Mesodermal cell (in vitro differentiated cells): ENCODE data around the gene TEPSIN.

Experiments used
- H3K27ac ChIP-seq: 2 replicates; pipeline ENCODE4 v1.7.0; 2013; ENCODE audit warnings: mild to moderate bottlenecking, low read depth, low read length, moderate library complexity; ENCODE audit not compliant: severe bottlenecking
- H3K36me3 ChIP-seq: 2 replicates; pipeline ENCODE4 v1.7.1; 2013; ENCODE audit warnings: mild to moderate bottlenecking, low read length, moderate library complexity; ENCODE audit not compliant: control insufficient read depth, insufficient read depth
- H3K4me1 ChIP-seq: one replicate; pipeline ENCODE4 v1.7.1; 2013; ENCODE audit warnings: mild to moderate bottlenecking, low read length; ENCODE audit not compliant: insufficient read depth, control insufficient read depth, poor library complexity, severe bottlenecking
- H3K4me3 ChIP-seq: 2 replicates; pipeline ENCODE4 v1.7.0; 2013; ENCODE audit warnings: low read length, control low read depth, mild to moderate bottlenecking; ENCODE audit not compliant: insufficient read depth, poor library complexity, severe bottlenecking; ENCODE audit errors: extremely low read depth
- H3K9me3 ChIP-seq: 2 replicates; pipeline ENCODE4 v1.7.1; 2013; ENCODE audit warnings: mild to moderate bottlenecking, low read length, moderate library complexity; ENCODE audit not compliant: control insufficient read depth
- WGBS, 2 experiments: methylation state at CpG; one replicate each; pipeline ENCODE4 v1.1.5; 2013; ENCODE audit warnings: missing lambda C conversion rate in 2 of 2; ENCODE audit not compliant: insufficient coverage in 2 of 2; 5-methylcytosine and 5-hydroxymethylcytosine counted together

The TEPSIN gene

GRCh38 chr17:81257533-81257932 lies 18.7 kb upstream of the TEPSIN start:
- H3K4me1 ChIP-seq, result peaks cover 6% of the 10 kb centered on the region
- no peaks in the 10 kb centered on the region for H3K9me3 ChIP-seq
- peaks cover 26% of the 10 kb centered on the region for H3K36me3 ChIP-seq
- H3K4me3 ChIP-seq, result no peak overlapping the region
- no peak overlapping the region for H3K27ac ChIP-seq
- WGBS, 2 experiments, result 96 to 97% methylated on average over 16 to 17 of the region's 19 CpGs

DNA sequence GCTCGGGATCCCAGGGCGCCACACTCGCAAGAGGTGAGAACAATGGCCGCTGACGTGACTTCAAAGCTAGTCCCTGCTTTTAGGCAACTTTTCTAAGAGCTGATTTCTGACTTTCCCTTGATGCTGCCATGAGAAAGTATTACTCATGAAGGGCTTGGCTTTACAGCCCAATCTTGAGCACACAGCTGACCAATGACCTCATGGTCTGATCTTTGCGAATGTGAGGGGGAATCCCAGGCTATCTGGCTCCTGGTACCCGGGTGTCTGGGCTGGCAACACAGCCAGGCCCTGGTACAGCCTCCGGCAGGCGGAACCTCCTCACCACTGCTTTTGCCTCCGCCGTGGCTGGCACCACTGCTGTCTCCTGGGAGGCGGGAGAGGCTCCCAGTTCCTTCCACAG lies 17.8 kb upstream of the TEPSIN start:
- Histone ChIP-seq H3K4me3 (no peak overlapping the region), H3K4me1 (peaks cover 6% of the 10 kb centered on the region), H3K27ac (no peak overlapping the region), H3K36me3 (peaks cover 22% of the 10 kb centered on the region), H3K9me3 (no peaks in the 10 kb centered on the region)
- WGBS, 2 experiments, result 91 to 95% methylated on average over 12 of the region's 12 CpGs

GRCh38 chr17:81254955-81255717 lies 16.3 kb upstream of the TEPSIN start:
- no peak overlapping the region for H3K4me3 ChIP-seq
- no peak overlapping the region for H3K27ac ChIP-seq
- 58 to 65% methylated on average over 30 to 34 of the region's 35 CpGs for WGBS, 2 experiments
- H3K4me1 ChIP-seq, result peaks cover 6% of the 10 kb centered on the region
- H3K9me3 ChIP-seq, result no peaks in the 10 kb centered on the region
- H3K36me3 ChIP-seq, result peaks cover 27% of the 10 kb centered on the region

DNA sequence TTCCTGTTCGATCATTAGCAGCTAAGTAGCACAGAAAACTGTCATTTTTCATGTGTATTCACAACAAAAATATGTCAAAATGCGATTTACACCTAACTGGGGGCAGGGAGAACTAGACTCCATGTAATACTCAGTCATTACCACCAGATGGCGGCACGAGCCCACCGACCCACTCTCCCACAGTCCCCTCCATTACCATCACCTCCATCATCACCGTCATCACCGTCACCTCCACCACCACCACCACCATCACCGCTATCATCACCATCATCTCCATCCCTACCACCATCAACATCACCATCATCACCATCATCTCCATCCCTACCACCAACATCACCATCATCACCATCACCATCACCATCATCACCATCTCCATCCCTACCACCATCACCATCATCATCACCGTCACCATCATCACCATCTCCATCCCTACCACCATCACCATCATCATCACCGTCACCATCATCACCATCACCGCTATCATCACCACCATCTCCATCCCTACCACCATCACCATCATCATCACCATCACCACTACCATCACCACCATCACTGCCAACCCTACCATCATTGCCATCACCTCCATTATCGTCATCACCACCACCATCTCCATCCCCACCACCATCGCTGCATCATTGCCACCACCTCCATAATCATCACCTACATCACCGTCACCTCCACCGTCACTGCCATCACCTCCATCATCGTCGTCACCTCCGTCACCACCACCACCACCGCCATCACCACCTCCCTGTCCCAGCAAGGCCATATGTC lies 14.7 kb upstream of the TEPSIN start:
- Histone ChIP-seq H3K36me3 (peaks cover 28% of the 10 kb centered on the region), H3K27ac (no peak overlapping the region), H3K4me1 (peaks cover 6% of the 10 kb centered on the region), H3K4me3 (no peak overlapping the region), H3K9me3 (no peaks in the 10 kb centered on the region)
- WGBS, 2 experiments, result 60 to 63% methylated on average over 13 to 14 of the region's 19 CpGs

GRCh38 chr17:81252987-81253329 lies 14.1 kb upstream of the TEPSIN start:
- 78 to 83% methylated on average over 15 of the region's 15 CpGs for WGBS, 2 experiments
- H3K4me1 ChIP-seq, result peaks cover 6% of the 10 kb centered on the region
- H3K4me3 ChIP-seq, result no peak overlapping the region
- H3K27ac ChIP-seq, result no peak overlapping the region
- no peaks in the 10 kb centered on the region for H3K9me3 ChIP-seq
- peaks cover 28% of the 10 kb centered on the region for H3K36me3 ChIP-seq

- Histone ChIP-seq H3K9me3 (no peaks in the 10 kb centered on the region), H3K4me3 (no peak overlapping the region), H3K27ac (no peak overlapping the region), H3K36me3 (peaks cover 27% of the 10 kb centered on the region), H3K4me1 (peaks cover 8% of the 10 kb centered on the region)
- 84 to 92% methylated on average over 11 to 13 of the region's 15 CpGs for WGBS, 2 experiments
Measured at GRCh38 chr17:81252326-81252986, 13.6 kb upstream of the TEPSIN start.

- WGBS, 2 experiments, result 74 to 76% methylated on average over 27 to 29 of the region's 29 CpGs
- Histone ChIP-seq H3K9me3 (no peaks in the 10 kb centered on the region), H3K4me3 (no peak overlapping the region), H3K27ac (no peak overlapping the region), H3K4me1 (peaks cover 12% of the 10 kb centered on the region), H3K36me3 (peaks cover 22% of the 10 kb centered on the region)
Measured at GRCh38 chr17:81251709-81252301, 12.9 kb upstream of the TEPSIN start.

DNA sequence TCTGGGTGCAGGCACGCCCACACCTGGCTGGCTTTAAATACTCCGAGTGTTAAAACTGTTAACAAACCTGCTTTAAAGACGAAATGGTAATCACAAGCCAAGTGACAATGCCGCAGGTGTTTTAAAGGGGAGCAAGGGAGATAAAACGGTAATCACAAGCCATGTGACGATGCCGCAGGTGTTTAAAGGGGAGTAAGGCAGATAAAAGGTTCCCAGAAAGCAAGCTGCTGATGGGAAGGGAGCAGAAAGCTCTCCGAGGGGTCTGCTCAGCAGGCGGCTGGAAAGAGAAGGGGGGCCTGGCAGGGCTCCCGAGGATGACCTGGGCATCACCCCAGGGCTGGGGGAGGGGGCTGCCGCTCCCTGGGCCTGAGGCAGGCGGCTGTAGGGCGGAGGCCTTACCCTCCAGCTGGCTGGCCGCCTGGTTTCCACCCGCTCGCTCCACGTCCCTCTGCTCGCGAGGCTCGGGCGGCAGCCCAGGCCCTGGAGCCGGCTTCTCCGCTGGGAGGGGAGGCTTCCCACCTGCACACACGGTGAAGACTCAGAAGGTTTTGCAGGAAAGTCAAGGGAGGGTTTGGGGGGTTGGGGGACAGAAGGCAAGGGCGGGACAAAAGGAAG lies 12.3 kb upstream of the TEPSIN start:
- 87 to 90% methylated on average over 17 to 22 of the region's 25 CpGs for WGBS, 2 experiments
- Histone ChIP-seq H3K27ac (no peak overlapping the region), H3K4me1 (peaks cover 8% of the 10 kb centered on the region), H3K9me3 (no peaks in the 10 kb centered on the region), H3K4me3 (no peak overlapping the region), H3K36me3 (peaks cover 22% of the 10 kb centered on the region)

DNA sequence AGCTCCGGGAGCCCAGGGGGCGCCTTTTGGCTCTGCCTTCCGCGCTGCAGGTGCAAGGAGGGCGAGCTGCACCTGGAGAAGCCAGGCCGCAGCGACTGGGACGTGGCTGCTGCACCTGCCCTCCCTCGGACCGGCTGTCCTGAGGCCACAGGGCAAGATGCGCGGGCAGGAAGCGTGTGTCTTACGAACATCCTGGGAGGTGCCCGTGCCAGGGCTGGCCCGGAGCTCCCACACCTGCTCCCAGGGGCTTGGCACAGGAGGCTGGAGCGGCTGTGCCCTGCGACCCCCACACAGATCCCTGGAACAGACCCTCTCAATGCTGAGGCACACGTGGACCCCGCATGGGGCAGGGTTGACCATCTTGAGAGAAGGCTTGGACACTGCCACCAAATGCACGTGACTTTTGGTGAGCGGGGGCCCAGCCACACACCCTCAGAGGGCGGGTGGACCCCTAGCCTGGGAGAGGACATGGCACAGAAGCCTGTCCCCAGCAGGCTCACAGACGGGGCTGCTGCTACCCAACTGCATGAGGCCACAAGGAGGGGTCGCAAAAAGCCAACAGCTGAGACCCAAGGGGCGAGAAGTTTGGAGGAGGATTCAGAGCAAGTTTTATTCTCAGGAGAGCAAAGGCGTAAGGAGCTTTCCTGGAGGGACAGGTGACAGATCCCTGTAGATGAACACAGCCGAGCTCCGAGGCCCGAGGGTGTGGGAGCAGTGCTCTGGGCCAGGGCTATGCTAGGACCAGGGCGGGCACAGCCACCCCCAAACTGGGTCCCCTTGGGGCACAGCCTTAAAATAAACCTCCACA lies 11.6 kb upstream of the TEPSIN start:
- Histone ChIP-seq H3K4me1 (peaks cover 8% of the 10 kb centered on the region), H3K4me3 (no peak overlapping the region), H3K9me3 (no peaks in the 10 kb centered on the region), H3K36me3 (peaks cover 22% of the 10 kb centered on the region), H3K27ac (no peak overlapping the region)
- 95% methylated on average over 25 to 31 of the region's 31 CpGs for WGBS, 2 experiments
